HG03575 (cell line): ENCODE results near the gene SCO2.

Experiments
- ATAC-seq: cut with Tn5 transposase; IDR thresholded peaks from one replicate; pipeline ENCODE4 v1.9.1; 2021; ENCODE audit not compliant: unreplicated experiment, insufficient number of reproducible peaks, low FRiP score; ENCODE audit errors: extremely low read depth

SCO2 gene

DNA sequence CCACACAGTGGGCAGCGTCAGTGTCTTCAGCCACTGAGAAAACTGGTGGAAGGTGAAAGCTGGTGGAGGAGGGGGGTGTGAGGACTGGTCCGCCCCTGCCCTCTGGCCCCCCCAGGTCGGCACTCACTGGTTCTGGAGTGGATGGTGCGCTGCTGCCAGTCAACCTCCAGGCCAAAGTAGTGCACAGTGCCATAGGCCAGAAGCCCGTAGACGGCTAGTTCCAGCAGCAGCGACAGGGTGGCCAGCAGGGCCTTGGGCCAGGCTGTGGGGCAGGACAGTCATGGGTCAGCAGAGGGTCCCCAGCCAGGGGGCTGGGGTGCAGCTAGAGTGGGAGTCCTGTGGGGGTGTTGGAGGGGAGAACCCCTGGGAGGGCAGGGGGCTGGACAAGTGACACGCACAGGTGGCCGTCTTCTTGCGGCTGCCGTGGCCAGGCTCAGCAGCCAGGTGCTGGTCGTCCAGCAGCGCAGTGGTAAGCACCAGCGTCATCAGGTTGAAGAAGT, 20.1 kb downstream of the SCO2 start:
- no peak for ATAC-seq

GRCh38 chr22:50504369-50505211, 20.8 kb downstream of the SCO2 start:
- ATAC-seq: no peak

DNA sequence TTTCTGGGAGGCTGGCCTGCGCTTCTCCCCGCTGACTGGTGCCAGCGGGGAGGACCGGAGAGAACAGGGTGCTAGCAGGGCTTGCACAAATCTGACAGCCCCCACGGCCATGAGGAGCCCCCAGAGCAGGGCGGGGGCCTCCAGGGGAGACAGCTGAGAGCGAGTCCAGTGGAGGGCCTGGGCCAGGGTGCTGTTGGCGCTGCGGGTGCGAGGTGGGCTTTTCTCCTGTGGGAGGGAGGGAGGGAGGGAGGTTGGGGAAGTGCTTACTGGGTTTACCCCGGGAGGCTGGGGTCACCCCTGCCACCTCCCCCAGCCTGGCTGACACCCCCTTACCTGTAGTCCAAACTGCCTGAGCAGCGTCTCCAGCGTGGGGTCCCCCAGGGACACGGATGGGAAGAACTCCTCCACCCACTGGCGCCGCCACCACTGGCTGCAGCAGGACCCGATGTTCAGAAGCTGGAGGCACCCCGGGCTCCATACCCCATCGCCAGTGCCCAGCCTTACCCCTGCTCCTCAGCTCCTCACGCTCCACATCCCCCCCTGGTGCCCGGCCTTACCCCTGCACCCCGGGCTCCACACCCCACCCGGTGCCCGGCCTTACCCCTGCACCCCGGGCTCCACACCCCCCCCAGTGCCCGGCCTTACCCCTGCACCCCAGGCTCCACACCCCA, 21.8 kb downstream of the SCO2 start:
- ATAC-seq: no peak

DNA sequence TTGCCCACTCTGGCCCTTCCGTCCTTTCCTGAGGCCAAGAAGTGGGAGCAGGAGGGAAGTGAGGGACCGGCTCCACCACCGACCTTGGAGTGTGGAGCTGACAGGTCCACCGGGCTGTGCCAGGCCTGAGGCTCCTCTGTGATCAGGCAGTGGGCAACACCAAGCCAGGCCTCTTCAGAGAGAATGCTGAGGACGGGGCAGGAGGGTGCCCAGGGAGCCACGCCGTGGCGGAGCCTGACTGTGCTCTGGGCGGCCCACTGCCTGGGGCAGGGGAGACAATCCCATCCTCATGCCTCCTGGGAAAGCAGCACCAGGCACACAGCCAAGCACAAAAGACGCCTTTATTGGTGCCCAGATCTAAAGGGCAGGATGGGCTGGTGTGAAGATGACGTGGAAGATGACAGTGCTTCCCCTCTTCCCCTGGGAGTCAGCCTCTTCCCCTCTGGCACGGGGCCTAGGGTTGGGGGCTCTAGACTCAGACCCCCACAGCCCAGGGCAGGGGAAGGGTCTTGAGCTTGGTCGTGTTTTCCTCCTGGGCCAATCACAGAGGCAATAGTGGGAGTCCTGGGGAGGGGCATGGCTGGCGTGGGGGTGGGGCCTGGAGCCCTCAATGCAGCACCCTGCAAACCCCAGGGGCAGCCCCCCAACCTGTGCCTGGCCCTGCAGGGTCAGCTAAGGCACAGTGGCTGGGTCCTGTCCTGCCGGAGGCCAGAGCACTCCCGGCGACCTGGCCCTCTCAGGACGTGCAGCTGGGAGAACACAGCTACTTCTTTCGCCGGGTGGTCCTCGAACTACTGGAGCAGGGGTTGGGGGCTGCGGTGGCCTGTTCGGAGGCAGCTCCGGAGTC, 22.5 kb downstream of the SCO2 start:
- no peak for ATAC-seq

GRCh38 chr22:50502096-50502495, 23.3 kb downstream of the SCO2 start:
- ATAC-seq: no peak

DNA sequence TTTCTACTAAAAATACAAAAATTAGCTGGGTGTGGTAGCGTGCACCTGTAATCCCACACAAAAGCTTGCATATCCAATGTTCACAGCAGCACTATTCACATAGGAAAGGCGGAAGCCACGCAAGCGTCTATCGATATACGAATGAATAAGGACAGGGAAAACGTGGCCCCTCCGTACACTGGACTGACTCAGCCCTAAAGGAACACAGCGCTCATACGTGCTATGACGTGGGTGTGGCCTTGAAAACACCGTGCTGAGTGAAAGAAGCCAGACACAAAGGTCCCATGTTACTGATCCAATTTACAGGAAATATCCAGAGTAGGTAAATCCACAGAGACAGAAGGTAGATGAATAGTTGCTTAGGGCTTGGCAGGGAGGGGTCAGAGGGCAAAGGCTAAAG, 24.9 kb downstream of the SCO2 start:
- ATAC-seq: no peak

GRCh38 chr22:50498322-50498890, 27.0 kb downstream of the SCO2 start:
- no peak for ATAC-seq

- ATAC-seq: no peak
Observed at GRCh38 chr22:50497093-50497492, 28.3 kb downstream of the SCO2 start.

DNA sequence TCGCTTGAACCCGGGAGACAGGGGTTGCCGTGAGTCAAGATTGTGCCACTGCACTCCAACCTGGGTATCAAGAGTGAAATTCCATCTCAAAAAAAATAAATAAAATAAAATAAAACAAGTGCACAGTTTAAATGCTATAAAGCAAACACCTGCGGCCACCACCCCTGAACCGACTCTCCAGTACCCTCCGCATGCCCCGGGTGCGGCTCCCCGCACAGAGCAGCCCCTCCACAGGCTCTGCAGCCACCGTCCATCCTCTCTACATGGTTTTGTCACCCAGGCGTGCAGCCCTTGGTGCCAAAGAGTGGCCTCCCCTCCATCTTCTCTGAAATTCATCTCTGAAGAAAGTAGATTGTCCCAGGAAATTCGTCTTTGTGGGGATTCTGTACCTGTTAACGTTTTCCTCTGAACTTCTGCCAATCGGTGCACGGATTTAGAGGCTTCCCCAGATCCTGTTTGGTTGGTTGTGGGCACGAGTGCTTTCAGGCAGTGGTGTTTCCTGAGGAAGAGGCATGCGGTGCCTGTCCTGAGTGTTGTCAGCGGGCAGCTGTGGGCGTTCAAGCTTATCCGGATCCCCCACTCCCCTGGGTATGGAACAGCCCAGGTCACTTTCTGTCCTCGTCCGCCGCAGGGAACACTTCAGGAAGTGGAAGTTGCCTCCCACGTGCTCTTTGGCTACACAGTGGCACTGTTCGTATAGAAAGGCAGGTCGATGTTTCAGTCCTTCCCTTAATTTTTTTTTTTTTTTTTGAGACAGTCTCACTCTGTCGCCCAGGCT, 34.7 kb downstream of the SCO2 start:
- no peak for ATAC-seq

DNA sequence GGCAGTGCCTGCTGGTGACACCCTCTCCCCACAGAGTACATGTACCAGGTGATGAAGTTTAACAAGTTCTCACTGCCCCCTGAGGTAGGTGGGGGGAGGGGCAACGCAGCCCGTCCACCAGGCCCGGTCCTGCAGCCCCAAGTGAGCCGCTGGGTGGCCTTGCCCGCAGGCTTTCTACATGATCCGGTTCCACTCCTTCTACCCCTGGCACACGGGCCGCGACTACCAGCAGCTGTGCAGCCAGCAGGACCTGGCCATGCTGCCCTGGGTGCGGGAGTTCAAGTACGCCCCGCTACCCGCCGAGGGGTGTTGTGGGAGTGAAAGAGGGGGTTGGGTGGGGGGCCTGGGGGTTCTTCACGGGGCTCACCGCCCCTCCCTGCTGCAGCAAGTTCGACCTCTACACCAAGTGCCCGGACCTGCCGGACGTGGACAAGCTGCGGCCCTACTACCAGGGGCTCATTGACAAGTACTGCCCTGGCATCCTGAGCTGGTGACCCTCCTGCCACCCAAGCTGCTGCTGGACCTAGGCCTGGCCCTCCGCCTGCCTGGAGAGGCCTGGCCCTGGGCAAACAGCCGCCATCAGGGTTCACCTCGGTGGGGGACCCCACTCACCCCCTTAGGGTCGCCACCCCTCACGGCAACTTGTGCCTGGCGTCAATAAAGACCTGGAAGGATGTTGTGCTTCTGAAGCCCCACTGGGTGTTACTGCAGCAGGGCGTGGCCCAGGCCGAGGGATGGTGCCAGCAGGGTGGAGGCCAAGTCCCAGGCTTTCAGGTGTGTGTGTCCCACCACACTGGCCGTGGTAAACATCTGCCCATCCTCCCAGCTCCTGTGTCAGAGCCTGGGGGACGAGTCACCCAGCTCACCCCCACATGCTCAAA, 35.8 kb downstream of the SCO2 start:
- ATAC-seq: no peak

GRCh38 chr22:50488886-50489285, 36.5 kb downstream of the SCO2 start:
- no peak for ATAC-seq

- no peak for ATAC-seq
Observed at GRCh38 chr22:50488006-50488677, 37.3 kb downstream of the SCO2 start.

GRCh38 chr22:50487290-50488005, 38.0 kb downstream of the SCO2 start:
- no peak for ATAC-seq

GRCh38 chr22:50486561-50487289, 38.7 kb downstream of the SCO2 start, which contains the start of gene MIOX:
MIOX (plus strand) TSS chr22:50486859; CDS start chr22:50486898, 39 bp downstream.
- ATAC-seq: no peak

GRCh38 chr22:50485221-50486131, 39.9 kb downstream of the SCO2 start:
- no peak for ATAC-seq
